Muscle layer of duodenum (tissue), 2 donors: ENCODE results near the gene LRRC4C.

Experiments
- H3K27ac ChIP-seq: one replicate; pipeline ENCODE4 v1.7.0; 2013; ENCODE audit warnings: mild to moderate bottlenecking, low read length
- H3K27me3 ChIP-seq: one replicate; pipeline ENCODE4 v1.7.0; 2013; ENCODE audit warnings: low read depth, mild to moderate bottlenecking, control low read depth, low read length
- H3K36me3 ChIP-seq, 2 donors: one replicate each; pipeline ENCODE4 v1.7.0; 2013; ENCODE audit warnings: low read length in 2 of 2, control low read depth in 1 of 2, mild to moderate bottlenecking in 1 of 2; ENCODE audit not compliant: insufficient read depth in 2 of 2, control insufficient read depth in 1 of 2
- H3K4me1 ChIP-seq, 2 donors: one replicate each; pipeline ENCODE4 v1.7.0; 2013; ENCODE audit warnings: low read length in 2 of 2, mild to moderate bottlenecking in 2 of 2, control low read depth in 1 of 2, moderate library complexity in 1 of 2; ENCODE audit not compliant: insufficient read depth in 2 of 2, control insufficient read depth in 1 of 2
- H3K4me3 ChIP-seq, 2 donors: one replicate each; pipeline ENCODE4 v1.7.0; 2013; ENCODE audit warnings: low read length in 2 of 2, low read depth in 1 of 2, mild to moderate bottlenecking in 1 of 2
- H3K9me3 ChIP-seq, 2 donors: one replicate each; pipeline ENCODE4 v1.7.0; 2013; ENCODE audit warnings: low read length in 2 of 2, control low read depth in 1 of 2, mild to moderate bottlenecking in 1 of 2; ENCODE audit not compliant: control insufficient read depth in 1 of 2
- donor health status: healthy.

LRRC4C gene

DNA sequence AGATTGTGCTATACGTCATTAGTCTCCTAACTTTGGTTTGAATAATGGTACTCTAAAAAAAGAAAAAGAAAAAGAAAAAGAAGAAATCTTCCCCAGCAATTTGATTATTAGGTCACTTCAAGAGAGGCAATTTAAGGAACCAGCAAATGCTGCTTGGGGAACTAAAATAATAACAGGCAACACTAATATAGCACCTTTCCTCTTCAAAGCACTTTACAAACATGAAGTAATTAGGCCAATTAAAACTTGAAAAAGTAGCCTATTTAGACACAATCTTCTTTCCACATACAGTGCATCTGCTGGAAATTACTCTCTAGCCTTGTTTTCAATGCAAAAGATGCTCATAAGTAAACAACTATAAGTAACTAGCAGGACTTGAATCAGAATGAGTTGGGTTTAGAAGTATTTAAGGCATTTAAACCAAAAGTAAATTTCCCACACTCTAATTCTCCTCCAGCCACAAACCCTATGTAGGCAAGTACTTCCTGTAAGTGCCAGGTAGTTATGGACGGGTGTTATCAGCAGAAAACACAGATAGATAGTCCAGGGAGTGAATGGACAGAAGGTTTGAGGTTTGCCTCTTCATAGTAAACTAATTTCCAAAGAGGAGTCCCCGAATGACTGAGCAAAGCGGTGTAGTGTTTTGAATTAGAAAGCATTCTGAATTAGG is 44.5 kb downstream of the LRRC4C start:
- Histone ChIP-seq H3K27me3 (no peaks in the 10 kb centered on the region), H3K4me3 (no peak overlapping the region), H3K4me1 (no peaks in the 10 kb centered on the region), H3K9me3 (no peaks in the 10 kb centered on the region), H3K36me3 (no peaks in the 10 kb centered on the region), H3K27ac (no peak overlapping the region)

DNA sequence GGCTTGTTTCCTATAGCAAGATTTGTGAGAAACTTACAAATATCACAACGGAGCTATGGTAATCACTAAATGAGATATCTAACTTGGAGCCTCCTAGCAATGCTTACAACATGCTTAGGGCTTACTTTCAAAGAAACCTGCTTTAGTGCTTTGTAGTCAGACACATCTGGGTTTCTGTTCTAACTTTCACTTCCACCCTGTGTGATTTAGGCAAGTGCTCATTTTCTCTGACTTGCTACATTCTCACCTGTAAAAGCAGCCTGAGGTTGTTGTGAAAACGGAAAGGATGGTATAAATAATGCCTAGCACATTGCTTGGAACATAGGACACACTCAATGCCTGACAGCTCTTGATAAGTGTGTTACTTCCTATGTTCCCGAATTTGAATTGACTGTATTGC is 45.6 kb downstream of the LRRC4C start:
- H3K27me3 ChIP-seq: no peaks in the 10 kb centered on the region
- no peaks in the 10 kb centered on the region for H3K9me3 ChIP-seq
- H3K4me3 ChIP-seq: no peak overlapping the region
- H3K4me1 ChIP-seq: no peaks in the 10 kb centered on the region
- no peaks in the 10 kb centered on the region for H3K36me3 ChIP-seq
- H3K27ac ChIP-seq: no peak overlapping the region

DNA sequence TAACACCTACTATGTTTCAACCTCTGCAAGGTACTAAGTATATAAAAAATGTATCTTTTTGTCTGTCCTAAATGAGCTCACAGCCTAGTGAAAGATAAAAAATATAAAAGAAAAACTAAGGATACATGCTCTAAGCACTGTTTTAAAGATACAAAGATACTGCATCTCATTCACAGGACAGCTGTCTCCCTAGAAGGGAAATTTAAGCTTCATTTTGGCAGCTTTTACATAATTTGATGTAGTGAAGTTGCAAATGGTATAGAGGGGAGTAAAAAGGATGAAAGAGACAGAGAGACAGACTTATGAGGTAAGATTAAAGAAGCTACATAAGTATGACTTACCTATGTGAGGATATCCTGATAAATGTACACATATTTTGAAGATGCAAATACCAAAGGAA is 53.6 kb downstream of the LRRC4C start:
- no peaks in the 10 kb centered on the region for H3K4me1 ChIP-seq
- H3K27me3 ChIP-seq: no peaks in the 10 kb centered on the region
- no peak overlapping the region for H3K4me3 ChIP-seq
- no peaks in the 10 kb centered on the region for H3K9me3 ChIP-seq
- no peak overlapping the region for H3K27ac ChIP-seq
- H3K36me3 ChIP-seq: no peaks in the 10 kb centered on the region

DNA sequence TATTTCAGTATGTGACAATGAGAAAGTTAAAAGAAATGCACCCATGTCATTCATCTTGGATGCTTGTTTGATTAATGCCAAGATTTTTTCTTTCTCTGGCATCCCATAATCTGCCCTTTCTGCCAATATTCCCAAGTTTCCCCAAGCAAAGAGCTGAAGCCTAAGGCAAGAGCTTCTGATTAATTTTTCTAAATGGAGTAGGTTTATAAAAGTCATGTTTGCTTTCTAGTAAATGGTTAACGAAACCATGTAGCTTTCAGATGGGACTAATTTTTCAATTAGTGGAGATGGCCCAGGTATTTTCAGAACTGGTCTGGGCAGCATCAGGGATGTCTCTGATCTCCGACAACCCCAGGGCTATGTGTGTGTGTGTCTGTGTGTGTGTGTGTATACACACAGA is 55.3 kb downstream of the LRRC4C start:
- no peak overlapping the region for H3K27ac ChIP-seq
- no peaks in the 10 kb centered on the region for H3K9me3 ChIP-seq
- H3K27me3 ChIP-seq: no peaks in the 10 kb centered on the region
- no peaks in the 10 kb centered on the region for H3K4me1 ChIP-seq
- H3K36me3 ChIP-seq: no peaks in the 10 kb centered on the region
- no peak overlapping the region for H3K4me3 ChIP-seq

DNA sequence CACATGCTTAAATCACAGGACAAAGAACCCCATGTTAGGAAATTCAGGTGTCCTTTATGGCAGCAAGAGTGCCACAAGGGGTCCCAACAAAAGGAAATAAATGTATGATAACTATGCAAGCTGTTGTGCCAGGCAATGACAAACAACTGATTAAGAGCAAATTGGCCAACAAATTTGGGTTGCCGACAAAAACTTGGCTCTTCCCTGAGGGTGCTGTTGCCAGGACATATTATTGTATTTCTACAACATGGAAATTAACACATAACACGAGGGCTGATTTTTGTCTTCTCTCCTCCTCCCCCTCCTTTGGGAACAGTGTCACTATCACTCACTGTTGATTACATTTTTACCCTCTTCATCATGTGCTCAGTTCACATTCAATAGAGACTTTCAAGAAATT is 56.0 kb downstream of the LRRC4C start:
- no peaks in the 10 kb centered on the region for H3K27me3 ChIP-seq
- H3K4me1 ChIP-seq: no peaks in the 10 kb centered on the region
- H3K9me3 ChIP-seq: no peaks in the 10 kb centered on the region
- H3K36me3 ChIP-seq: no peaks in the 10 kb centered on the region
- H3K27ac ChIP-seq: no peak overlapping the region
- no peak overlapping the region for H3K4me3 ChIP-seq

DNA sequence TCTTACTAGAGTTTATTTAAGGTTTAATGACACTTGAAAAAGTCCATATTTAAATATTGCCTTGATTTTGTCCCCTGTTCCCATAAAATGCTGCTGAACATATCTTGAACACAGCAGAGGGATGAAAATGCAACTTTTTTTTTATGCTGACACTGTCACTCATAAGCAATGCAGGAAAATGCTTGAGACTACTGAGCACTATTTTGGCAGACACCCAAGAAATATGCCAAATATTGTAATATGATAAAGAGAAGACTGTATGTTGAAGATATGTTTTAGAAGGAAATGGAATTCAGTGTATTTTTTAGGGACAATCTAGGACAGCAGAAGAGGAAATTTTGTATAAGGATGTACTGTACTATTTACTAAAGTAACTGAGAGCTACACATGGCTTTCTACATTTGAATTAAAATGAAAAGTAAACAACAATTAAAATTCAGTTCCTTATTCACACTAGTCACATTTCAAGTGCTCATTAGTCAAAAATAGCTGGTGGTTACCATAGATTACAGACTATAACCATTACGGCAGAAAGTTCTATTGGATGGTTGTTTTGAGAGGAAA is 58.6 kb downstream of the LRRC4C start:
- H3K27me3 ChIP-seq: no peaks in the 10 kb centered on the region
- no peak overlapping the region for H3K4me3 ChIP-seq
- no peaks in the 10 kb centered on the region for H3K9me3 ChIP-seq
- no peaks in the 10 kb centered on the region for H3K4me1 ChIP-seq
- no peak overlapping the region for H3K27ac ChIP-seq
- no peaks in the 10 kb centered on the region for H3K36me3 ChIP-seq

DNA sequence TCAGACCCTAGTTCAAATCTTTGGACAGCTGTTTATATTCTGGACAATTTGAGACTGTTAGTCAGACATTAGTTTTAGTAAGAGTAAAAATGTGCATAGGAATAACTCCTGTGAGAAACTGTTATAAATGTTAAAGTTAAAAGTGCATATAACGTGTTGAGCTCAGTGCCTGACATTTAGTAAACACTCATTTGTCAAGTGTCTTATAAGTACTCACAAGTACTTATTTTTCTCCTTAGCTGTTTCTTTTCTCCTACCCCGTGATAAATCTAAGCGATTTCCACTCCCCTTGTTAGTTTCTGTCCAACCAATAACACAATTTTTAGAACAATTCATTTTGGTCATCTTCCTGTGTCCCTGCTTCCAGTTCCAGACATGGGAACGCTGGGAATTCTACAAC is 59.3 kb downstream of the LRRC4C start:
- Histone ChIP-seq H3K4me3 (no peak overlapping the region), H3K4me1 (no peaks in the 10 kb centered on the region), H3K27ac (no peak overlapping the region), H3K27me3 (no peaks in the 10 kb centered on the region), H3K9me3 (no peaks in the 10 kb centered on the region), H3K36me3 (no peaks in the 10 kb centered on the region)

DNA sequence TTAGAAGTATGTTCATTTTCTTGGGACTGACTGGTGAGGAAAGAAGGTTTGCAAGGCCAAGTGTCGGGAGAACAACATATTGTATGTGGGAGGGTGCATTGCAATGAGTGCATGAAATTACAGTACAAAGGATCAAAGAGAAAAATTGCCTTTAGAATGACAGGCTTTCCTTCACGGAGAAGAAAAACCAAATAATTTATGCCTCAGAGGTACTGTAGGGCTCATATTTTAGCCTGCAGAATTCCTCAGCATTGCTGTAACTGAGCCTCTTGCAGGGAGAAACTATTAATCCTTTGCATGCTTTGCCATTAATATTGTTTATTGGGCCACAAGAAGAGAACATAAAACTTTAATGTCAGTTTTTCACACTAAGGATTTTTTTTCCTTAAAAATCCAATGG is 60.1 kb downstream of the LRRC4C start:
- no peak overlapping the region for H3K27ac ChIP-seq

DNA sequence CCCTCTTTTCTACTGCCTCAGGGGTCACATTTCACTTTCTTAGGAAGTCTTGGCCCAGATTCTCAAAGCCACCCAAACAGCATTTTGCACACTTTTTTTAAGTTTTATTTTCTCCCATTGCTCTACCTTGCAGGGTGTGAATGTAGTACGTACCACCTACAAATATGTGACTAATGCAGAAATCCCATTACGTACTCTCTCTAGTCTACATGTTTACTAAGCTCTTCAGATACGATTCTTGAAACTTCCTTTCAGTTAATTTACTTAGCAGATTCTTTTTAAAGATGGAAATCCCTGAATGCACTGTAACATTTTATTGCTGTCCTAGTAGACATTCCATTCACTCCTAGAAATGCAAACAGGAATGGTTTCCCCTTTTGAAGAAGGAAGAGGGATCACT is 61.3 kb downstream of the LRRC4C start:
- Histone ChIP-seq H3K4me1 (no peaks in the 10 kb centered on the region), H3K27ac (no peak overlapping the region), H3K9me3 (no peaks in the 10 kb centered on the region), H3K27me3 (no peaks in the 10 kb centered on the region), H3K36me3 (no peaks in the 10 kb centered on the region), H3K4me3 (no peak overlapping the region)

More for the DNA sequence above, 60.1 kb downstream of the LRRC4C start:
- Histone ChIP-seq H3K27me3 (no peaks in the 10 kb centered on the region), H3K9me3 (no peaks in the 10 kb centered on the region), H3K4me1 (no peaks in the 10 kb centered on the region), H3K36me3 (no peaks in the 10 kb centered on the region), H3K4me3 (no peak overlapping the region)

DNA sequence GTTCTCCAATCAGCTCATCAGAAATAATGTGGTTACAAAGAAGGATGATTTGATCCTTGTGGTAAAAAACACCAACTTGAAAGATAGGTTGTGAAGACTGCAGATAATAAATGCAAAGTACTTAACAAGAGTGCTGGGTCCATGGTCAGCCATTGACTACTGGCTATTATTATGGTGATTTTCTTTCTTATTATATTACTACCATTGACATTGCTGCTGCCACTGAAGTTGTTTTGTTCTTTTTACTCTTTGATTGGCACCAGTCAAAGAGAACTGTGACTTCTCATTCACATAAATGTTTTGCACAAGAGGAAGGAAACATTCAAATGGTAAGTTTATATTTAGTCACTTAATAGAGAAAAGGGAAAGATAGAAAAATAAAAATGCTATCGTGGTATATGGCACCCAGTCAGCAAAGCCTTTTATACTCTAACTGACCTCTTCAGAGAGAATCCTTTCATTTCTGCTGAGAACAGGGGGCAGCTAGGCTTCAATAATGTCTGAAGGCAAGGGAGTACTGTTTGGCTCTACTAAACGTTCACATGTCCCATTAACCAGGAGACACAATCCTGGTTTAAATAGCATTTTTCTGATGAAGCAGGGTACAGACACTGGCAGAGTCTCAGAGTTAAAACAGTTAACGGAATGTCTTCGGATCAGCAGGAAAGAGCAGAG is 64.8 kb downstream of the LRRC4C start:
- H3K4me1 ChIP-seq: no peaks in the 10 kb centered on the region
- no peaks in the 10 kb centered on the region for H3K36me3 ChIP-seq
- H3K27me3 ChIP-seq: no peaks in the 10 kb centered on the region
- H3K9me3 ChIP-seq: no peaks in the 10 kb centered on the region
- no peak overlapping the region for H3K27ac ChIP-seq
- H3K4me3 ChIP-seq: no peak overlapping the region

DNA sequence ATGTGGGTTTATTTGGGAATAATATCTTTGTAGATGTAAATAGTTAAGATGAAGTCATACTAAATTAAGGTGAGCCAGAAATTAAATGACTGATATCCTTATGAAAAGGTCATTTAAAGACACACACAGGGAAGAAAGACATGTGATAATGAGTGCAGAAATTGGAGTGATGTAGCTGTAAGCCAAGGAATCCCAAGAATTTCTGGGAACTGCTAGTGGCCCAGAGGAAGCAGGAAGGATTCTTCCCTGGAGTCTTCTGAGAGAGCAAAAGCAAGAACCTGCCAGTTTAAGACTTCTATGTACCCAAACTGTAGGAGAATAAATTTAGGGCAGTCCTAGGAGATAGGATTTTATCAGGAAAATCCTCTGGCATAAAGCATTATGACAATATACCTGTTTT is 66.9 kb downstream of the LRRC4C start:
- Histone ChIP-seq H3K4me3 (no peak overlapping the region), H3K27ac (no peak overlapping the region), H3K27me3 (no peaks in the 10 kb centered on the region), H3K36me3 (no peaks in the 10 kb centered on the region), H3K9me3 (no peaks in the 10 kb centered on the region), H3K4me1 (no peaks in the 10 kb centered on the region)
